A549 (cell line): ENCODE measurements around the gene ZNF383.
"Not testable (repeated sequence)": the region's sequence is repeated elsewhere in the genome, so short reads cannot be mapped to it uniquely, and the experiment has no call there.

Experiments
- CBX2 ChIP-seq: fragments of 200-600 bp; sonication (generic); IDR thresholded peaks from 2 replicates; pipeline ENCODE4 v1.6.1; 2016; ENCODE audit warnings: low read depth, mild to moderate bottlenecking, borderline replicate concordance
- CHD4 ChIP-seq: fragments of 200-600 bp; sonication (generic); IDR thresholded peaks from 2 replicates; pipeline ENCODE4 v1.6.1; 2016; ENCODE audit warnings: antibody characterized with exemption, mild to moderate bottlenecking, borderline replicate concordance
- CTCF ChIP-seq: fragments of >200 bp; sonication (Bioruptor Twin); formaldehyde crosslinking; IDR thresholded peaks from 3 replicates; pipeline ENCODE4 v1.5.1; 2016
- EP300 ChIP-seq, 2 experiments: fragments of >200 bp; sonication (Bioruptor Twin); formaldehyde crosslinking; IDR thresholded peaks; 2 replicates in 1 of 2; 3 replicates in 1 of 2; pipeline ENCODE4 v1.6.1; 2016 to 2017
- HDAC2 ChIP-seq: fragments of 200-600 bp; sonication (generic); IDR thresholded peaks from 2 replicates; pipeline ENCODE4 v1.6.1; 2016
- JUN ChIP-seq, 2 experiments: fragments of >200 bp; sonication (Bioruptor Twin); formaldehyde crosslinking; IDR thresholded peaks; 2 replicates in 1 of 2; 3 replicates in 1 of 2; pipeline ENCODE4 v1.6.1; 2016 to 2017
- MAZ ChIP-seq: fragments of 150-350 bp; IDR thresholded peaks from 2 replicates; pipeline ENCODE4 v1.6.1; 2014; ENCODE audit warnings: antibody characterized with exemption, low read depth, low read length, borderline replicate concordance
- NFE2L2 ChIP-seq: fragments of 150-350 bp; conservative IDR thresholded peaks from 2 replicates; pipeline ENCODE4 v1.6.1; 2014; ENCODE audit warnings: low read length
- NPAS2 ChIP-seq: fragments of 250-450 bp; sonication (Bioruptor Pico); IDR thresholded peaks from 2 replicates; pipeline ENCODE4 v1.8.0; 2022; ENCODE audit warnings: mild to moderate bottlenecking, moderate library complexity, borderline replicate concordance
- POLR2A ChIP-seq: IDR thresholded peaks from 2 replicates; pipeline ENCODE4 v1.6.1; 2012; ENCODE audit warnings: mild to moderate bottlenecking, low read length
- POLR2AphosphoS2 ChIP-seq: conservative IDR thresholded peaks from 2 replicates; pipeline ENCODE4 v1.6.1; 2012; ENCODE audit warnings: low read length, improper control_type of control experiment, inconsistent platforms
- RAD21 ChIP-seq, 2 experiments: fragments of >200 bp in 1 of 2; sonication (Bioruptor Twin) in 1 of 2; formaldehyde crosslinking in 1 of 2; IDR thresholded peaks in 1 of 2; conservative IDR thresholded peaks in 1 of 2; 2 replicates in 1 of 2; 3 replicates in 1 of 2; pipeline ENCODE4 v1.6.1; 2012 to 2018; ENCODE audit warnings: inconsistent platforms in 1 of 2
- SMC3 ChIP-seq: fragments of >200 bp; sonication (Bioruptor Twin); formaldehyde crosslinking; IDR thresholded peaks from 3 replicates; pipeline ENCODE4 v1.6.1; 2018; ENCODE audit warnings: inconsistent platforms
- ZC3H11A ChIP-seq: fragments of 450-650 bp; IDR thresholded peaks from 2 replicates; pipeline ENCODE4 v1.6.1; 2014; ENCODE audit warnings: antibody characterized with exemption, mild to moderate bottlenecking

- TF ChIP-seq HDAC2; NPAS2; SMC3; EP300 (IDR thresholded peaks at IDR 0.05); RAD21 (conservative IDR thresholded peaks at IDR 0.05 in 1 of 2, IDR thresholded peaks at IDR 0.05 in 1 of 2); NFE2L2; CTCF; POLR2A; CBX2; MAZ; JUN (IDR thresholded peaks at IDR 0.05); CHD4; ZC3H11A; POLR2AphosphoS2: not testable (repeated sequence)
These were observed 76.2 kb downstream of the ZNF383 start for GRCh38 chr19:37294246-37294645.
